ENCODE data around the gene ATP7B.
"Not testable (repeated sequence)": the region's sequence is repeated elsewhere in the genome, so short reads cannot be mapped to it uniquely, and the experiment has no call there.

The ATP7B gene

DNA sequence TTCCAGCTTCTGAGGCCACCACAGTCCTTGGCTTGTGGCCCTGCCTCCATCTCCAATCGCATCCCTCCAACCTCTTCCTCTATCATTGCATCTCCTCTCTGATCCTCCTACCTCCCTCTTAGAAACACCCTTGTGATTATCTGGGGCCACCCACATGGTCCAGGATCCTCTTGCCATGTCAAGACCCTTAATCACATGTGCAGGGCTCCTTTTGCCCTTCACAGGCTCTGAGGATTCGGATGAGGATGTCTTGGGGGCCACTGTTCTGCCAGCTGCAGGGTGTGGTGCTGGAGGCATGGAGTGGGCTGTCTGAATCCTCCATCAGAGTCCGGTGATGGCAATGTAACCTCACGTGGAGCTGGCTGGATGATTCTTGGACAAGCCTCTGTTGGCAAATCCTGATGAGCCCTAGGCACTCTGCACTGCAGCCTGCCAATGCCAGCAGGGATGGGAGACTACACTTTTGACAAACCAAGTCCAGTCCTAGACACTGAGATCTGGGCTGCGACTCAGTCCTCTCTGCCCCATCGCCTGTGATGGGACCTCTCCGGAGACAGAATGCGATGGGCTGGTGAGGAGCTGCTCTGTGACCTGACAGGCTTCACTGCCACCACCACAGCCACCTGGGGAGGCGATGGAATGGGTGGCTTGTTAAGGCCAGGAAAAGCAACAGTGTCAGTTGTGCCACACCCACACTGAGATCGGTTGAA is 88.3 kb downstream of the ATP7B start:
- no peak for DNase-seq (ENCODE audit: low read depth)

DNA sequence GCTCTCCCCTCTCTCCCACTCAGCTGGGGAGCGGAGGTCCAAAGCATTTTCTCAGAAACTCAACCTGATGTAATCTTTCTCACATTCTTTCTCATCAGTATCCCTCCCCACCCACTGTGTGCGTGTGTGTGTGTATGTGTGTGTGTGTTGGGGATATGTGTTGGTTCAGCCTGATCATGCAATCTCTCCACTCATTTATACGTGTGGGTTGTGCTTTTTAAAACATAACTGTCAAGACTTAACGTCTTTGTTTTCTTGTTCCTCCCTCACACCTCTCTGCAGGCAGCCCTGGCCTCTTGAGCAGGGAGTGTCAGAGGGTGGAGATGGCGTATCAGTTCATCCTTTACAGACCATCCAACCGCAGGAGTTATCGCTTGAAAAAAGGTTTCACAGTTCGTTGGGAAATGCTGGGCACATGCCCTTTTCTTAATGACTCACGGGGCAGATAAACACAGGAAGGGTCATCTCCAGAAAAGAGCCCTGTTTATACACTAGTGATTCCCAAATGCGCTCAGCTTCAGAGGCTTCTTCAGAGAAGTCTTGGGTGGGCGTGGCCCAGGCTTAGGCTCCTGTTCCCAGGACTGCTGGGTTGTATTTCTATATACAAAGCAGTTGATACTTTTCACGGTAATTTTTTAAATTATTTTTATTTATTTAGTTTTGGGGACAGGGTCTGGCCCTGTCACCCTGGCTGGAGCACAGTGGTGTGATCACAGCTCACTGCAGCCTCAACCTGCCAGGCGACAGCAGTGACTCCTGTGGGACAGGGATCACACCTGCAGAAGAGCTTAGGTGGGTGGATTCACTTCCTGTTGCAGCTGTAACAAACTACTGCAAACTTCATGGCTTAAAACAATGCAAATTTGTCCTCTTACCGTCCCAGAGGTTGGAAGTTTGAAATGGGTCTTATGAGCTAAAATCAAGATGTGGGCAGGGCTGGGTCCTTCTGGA is 89.2 kb downstream of the ATP7B start:
- DNase-seq (ENCODE audit: low read depth) = no peak

DNA sequence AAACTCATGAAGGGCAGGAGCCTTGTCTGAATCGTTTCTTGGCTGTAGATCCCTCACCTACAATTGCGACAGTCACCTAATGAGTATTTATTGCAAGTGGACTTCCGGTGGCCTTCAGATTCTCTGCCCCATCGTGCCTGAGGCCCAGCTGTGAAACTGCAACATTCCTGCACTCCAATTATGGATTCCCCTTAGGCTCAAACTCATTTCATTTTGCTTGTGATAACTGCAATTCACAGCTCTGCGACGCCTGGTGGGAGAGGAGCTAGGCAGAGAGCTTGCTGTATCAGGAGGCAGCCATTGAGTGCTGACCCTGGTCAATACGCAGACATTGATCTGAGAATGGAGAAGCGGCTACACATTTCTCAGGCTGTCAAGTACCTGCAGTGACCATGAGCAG is 90.5 kb downstream of the ATP7B start:
- DNase-seq (ENCODE audit: low read depth) = no peak

DNA sequence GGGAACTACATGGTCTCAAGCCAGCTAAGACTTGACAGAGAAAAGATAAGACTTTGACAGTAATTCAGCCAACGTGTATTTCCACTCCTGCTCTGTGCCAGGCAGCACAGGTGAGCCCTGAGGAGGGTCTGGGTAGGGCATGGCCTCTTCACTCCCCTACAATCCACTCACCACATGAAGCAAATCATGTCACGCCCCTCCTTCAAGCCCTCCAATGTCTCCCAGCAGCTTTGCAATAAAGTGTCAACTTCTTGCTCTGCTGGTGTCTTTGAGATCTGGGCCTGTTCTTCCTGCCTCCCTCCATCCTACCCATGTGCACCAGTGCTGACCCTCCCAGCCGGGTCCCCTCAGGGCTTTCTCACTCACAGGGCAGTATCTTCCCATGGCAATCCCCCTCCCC is 91.0 kb downstream of the ATP7B start:
- no peak for DNase-seq (ENCODE audit: low read depth)

DNA sequence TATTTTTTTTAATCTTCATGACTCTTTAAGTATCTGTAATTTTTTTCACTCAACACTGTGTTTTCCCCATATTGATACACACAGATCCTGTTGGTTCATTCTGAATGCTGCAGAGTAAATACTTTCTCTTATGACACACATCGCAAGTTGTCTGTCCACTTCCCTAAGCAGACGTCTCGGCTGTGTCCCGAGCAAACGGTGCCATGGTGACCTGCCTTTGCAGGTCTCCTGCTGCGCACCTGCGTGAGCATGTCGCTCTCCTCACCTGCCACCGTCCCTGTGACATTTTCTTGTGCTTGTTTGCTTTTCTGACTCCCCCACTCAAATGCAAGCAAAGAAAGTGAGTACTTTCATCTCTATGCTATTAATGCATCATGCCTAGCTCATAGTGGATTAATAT is 91.7 kb downstream of the ATP7B start:
- no peak for DNase-seq (ENCODE audit: low read depth)

DNA sequence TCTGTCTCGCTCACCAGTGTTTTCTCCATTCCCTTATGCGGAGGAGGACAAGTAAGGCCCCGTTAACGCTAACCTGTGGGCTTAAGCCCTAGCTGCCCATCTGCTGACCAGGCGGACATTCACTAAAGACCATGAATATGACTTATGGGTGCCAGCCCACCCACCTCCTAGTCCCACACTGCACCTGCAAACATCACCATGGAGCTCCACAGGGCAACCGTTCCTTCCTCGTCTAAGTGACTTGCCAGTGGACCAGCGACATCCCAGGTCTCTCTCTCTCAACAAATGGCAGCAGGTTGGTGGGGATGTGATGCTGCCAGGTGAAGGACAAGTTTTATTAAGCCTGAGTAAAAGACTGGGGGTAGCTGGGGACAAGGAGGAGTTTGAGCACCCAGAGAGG is 94.3 kb downstream of the ATP7B start:
- DNase-seq (ENCODE audit: low read depth) = no peak

DNA sequence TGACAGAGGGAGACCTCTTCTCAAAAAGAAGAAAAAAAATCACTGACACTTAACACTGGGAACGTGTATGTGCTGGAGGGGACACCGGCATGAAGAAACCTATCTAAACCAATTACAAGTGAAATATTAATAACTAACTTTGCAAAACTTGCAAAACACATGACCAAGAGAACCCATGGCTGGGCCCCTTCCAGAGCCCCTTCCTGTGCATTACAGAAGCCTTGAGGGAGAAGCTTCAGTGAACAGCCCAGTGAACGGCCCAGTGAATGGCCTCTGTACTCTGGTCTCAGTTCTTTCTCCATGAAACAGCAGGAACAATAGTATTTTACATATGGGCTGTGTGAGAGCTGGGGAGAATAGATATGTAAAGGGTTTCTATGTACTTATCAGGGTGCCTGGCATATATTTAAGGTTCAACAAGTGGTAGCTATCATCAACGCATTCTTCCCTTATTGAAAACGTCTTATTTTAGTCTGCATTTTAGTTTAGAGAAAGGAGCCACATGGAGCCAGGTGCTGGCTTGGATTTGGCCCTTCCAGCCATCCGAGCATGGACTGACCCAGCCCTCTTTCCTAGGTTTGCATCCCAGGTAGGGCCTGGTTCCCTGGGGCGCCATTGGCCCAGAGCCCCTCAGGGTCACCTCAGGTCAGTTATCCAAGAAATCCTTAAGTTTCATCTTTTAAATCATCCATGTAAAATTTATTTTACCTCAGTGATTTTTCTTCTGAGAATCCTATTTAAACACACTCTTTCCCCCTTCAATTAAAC is 95.0 kb downstream of the ATP7B start:
- DNase-seq (ENCODE audit: low read depth) = no peak

DNA sequence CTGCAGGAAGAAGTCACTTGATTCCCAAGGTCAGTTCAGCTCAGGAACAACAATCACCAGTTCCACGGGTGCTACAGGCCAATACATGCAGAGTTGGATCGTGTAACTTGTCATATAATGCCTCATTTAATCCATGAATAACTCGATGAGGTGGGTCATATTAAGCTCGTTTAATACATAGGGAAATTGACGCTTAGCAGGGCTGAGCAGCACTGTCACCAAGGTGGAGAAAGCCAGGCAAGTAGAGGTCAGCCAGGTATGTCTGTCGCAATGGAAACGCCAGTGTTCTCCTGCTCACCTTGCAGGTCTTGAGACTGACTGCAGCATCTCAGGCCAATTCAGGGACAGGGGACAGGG is 97.1 kb downstream of the ATP7B start:
- DNase-seq (ENCODE audit: low read depth) = no peak

DNA sequence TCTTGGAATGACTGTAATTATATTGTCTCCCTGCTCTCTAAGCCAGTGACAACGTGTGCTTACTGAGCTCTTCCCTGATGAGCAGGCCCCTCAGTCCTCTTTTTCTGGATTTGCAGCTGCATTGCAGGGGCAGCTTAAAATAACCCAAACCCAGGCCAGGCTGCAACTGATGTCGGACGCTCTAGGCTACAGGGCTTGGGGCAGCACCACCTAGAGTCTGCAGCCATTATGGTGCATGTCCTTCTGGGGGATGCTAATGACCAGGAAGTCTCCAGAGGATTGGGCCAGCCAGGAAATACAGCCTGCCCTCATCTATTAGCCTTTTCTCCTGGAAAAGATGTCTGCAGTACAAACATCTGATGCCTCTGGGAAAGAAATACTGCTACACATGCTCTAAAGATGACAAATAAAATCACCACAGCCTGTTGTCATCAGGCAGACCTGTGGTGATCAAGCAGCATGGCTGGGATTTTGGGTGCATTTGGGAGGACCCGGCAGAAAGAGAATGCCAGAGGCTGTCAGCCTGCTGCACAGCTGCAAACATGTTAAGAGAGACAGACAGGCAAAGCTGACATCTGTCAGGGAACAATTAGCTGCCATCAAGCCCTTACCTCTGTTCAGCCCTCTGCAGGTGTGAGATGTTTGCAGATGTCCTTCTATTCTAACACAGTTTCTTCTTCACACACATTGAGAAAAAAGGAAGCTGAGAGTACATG is 97.7 kb downstream of the ATP7B start:
- no peak for DNase-seq (ENCODE audit: low read depth)

DNA sequence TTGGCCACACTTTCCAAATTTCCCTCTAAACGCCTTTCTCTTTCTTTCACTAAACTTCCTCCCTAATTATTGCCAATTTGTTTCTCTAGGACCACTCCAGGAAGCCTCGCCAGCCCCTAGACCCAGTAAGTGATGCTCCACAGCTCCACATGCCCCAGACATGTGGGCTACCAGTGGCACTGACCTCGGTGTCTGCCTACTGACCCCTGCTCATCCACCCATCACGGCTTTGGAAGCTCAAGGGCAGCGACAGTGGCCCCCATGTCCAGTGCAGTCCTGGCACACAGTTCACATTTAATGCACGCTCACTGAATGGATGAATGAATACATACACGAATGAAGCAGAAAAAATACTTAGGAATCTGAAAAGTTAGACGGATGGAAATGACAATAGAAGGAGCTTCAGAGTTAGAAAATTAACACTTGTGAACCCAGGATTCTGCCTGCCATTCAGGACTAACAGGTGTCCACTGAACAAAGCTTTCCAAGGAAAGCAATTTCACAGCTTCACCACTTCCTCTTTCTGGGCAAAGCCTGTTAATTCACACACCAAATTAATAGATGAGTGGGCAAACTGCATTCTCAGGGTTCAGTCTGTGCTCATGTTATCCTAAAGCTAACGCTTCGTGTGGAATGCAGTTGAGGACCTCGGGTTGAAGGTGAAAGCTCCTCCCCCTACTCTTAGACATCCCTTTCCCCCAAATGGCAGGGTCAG is 98.6 kb downstream of the ATP7B start:
- DNase-seq (ENCODE audit: low read depth) = no peak

DNA sequence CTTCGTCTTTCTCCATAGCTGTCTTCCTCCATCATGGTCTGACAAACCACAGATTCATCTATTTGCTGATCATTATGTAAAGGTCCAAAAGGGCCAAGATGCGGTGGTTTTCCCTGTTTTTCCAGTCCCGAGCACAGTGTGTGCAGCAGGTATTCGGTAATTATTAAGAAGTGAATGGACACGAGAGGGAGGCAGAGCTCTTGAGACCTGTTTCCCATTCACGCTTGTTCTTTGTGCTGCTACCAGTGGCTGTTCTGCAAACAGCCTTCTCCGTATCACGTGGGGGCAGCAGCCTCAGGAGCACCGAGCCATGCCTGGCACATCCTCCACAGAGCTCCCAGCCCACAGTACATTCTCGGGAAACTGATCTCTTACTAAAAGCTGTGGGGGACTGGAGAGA is 99.2 kb downstream of the ATP7B start:
- DNase-seq (ENCODE audit: low read depth) = no peak

DNA sequence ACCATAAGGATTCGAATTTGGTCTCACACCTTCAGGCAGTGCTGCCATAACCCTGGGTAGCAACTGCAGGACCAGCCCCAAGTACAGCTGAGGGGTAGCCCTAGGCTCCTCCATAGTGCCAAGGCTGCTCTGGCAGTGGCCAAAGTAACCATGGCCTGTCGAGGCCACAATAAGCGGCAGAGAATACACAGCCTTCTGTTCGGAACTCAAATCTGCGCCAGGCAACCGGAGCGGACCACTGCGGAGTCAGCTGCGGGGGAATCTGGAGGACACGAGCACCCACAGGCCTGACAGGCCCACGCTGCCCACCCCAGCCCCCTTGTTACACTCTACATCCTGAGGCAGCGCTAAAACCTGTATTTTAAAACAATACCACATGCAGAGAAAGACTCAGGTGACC is 100.7 kb downstream of the ATP7B start:
- no peak for DNase-seq (ENCODE audit: low read depth)

DNA sequence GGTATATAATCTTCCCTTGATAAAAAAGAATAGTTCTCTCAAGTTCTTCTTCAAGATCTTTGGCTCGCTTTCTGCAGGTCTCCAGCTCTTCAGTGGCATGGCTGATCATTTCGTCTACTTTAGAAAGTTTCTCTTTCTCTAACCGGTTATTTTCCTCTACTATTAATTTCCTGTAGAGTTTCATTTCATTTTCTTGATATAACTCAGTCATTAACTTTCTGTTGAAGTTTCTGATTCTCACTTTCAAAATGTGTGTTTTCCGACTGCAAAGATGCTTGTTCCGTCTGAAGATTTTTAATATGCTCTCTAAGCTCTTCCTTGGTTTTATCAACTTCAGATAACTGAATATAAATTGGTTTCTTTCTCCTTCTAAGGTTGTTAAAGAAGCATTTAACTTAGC is 102.0 kb downstream of the ATP7B start:
- DNase-seq (ENCODE audit: low read depth) = not testable (repeated sequence)

DNA sequence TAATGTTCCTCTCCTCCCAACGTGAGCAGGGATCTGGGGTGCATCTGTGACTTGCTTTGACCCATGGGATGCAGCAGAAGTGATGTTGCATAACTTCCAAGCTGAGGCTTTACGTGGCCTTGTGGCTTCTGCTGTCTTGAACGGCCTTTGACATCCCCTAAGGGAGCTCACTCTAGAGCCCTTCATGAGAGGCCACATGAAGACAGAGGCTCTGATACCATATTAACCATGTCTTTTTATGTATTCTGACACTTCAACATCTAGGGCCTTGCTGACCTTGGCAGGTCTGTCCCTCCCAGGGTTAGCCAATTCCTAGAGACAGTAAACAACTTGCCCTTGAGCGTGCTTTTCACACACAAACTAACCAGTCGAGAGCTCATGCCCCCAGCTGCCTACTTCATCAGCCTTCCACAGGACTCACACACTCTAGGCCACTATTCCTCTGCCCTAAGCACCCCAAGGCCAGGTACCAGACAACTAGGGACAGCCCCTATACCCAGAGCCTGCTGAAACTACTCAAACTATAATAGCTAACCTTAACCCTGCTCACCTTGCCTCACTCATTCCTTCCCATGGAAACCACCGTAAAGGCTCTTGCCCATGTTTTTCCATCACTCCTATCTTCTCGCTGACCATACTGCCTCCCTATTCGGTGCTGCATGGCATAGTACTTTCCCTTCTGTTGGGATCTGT is 104.1 kb downstream of the ATP7B start:
- DNase-seq (ENCODE audit: low read depth) = no peak

DNA sequence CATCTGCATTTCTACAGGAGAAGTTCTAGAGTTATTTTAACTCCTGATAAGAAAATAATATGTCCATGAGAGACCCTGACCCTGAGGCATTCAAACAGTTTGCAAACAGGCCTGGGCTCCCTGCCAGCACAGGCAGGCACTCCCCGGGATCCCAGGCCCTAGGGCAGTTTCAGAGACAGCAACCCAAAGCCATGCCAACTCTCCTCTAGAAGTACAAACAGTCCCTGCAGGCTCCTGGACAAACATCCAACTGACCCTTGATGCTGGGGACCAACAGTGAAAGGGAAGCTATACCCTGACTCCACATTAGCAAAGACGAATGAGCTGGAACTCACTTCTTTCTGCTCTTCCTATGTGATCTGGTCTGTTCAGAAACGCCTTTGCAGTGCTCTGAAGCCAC is 104.7 kb downstream of the ATP7B start:
- DNase-seq (ENCODE audit: low read depth) = no peak

DNA sequence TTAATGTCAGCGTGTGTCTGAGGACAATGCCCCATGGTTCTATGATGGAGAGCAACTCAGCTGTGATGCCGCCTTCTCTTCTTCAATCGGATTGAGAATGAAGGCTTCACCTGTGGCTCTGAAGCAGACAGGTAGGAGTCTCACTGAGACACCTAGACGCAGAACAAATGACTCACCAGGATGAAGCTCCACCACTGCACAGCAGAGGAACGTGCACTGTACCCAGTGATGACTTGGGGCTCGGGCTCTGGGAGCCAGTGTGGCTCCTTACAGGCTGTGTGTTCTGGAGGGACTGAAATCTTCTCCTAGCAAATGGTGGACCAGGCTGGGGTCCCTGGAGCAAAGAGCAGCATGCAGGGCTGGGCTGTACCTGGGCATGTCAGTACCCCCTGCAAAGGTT is 105.5 kb downstream of the ATP7B start:
- no peak for DNase-seq (ENCODE audit: low read depth)

DNA sequence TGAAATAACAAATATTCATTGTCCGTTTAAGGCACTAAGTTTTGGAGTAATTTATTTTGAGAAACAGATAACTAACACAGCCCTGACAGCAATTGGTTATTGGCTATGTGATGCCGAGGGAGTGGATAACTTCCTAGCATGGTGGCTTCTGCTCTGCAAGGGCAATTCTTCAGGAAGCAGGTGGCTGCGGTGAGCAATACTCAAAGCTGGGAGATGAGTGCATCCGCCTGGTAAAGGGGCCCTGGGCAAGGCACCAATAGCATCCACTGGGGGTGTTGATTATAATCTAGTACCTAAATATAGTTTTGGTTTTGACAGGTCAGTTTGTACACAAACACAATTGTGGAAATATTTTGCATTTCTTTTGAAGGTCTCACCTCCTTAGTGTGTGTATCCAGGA is 108.5 kb downstream of the ATP7B start:
- no peak for DNase-seq (ENCODE audit: low read depth)

DNA sequence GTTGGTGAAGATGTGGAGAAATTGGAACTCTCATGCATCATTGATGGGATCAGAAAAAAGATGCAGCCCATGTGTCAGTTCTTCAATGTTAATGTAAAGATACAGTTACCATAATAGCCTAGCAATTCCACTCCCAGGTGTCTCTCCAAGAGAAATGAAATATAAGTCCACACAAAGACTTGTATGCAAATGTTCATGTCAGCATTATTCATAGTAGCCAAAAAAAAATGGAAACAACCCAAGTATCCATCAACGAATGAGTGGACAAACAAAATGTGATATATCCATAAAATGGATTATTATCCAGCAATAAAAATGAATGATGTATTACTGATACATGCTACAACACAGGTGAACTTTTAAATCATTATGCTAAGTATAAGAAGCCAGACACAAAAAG is 110.8 kb downstream of the ATP7B start:
- DNase-seq (ENCODE audit: low read depth) = no peak

DNA sequence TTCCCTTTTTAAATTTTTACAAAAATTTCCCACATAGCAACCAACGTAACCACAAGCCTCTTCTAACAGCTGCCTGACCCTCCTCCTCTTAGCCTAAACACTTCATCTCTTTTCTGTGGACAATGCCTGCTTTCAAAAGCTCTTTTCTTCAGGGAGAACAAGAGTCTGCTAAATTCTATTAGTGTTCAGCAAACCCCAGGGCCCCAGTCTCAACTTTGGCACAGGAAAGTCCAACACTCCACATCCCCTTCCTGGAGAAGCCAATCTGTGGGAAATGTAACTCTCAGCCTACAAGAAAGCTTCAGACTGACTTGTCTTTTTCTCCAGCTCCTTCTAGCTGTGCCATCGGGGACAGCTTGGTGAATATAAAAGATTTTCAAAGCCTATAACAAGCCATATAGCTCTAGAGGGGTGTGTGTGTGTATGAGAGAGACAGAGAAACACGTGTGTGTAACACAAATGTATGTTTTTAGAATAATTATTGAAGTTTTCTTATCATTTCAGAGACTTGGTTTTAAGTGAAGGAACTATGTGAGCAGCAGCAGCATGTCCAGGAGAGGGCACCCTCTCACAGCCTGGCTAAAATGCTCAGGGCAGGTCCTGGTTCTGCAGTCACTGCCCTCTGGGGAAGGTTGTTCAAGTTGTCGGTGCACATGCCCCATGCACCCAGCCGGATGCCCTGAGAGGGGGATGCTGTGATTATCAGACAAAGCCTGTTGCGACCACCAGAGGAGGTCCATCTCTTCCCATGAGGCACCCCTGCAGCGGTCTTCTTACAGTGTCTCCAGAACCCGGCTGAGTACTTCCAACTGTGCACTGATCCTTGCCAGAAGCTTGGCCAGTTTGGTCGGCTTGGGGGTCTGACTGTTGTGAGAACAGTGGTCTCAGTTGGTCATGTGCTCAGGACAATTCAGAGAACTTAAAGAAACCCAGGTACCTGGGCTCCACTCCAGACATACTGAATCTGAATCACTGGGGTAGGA is 115.1 kb downstream of the ATP7B start:
- DNase-seq (ENCODE audit: low read depth) = peak; percentile 32

DNA sequence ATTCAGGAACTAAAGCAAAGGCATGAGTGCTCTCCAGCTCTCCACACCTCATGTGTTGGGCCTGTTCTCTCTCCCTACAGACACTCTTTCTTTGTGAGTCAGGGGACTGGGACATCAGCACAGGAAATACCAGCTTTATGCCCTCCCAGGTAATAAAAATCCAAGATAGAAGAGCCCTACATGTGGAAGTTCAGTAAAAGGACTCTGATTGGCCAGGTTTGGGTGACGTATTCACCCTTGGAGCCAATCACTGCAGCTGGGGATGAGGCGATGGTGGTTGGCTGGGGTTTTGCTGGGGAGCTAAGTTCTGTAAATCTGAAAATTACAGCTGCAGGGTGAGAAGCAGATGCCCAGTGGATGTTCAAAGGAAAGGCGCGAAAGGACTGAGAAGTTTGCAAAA is 117.0 kb downstream of the ATP7B start:
- DNase-seq (ENCODE audit: low read depth) = no peak
